GM12878 (cell line): Measurements from ENCODE around the gene HTT-AS. TPM values are rescaled to one million over a fixed set of nuclear protein-coding genes. Genes with fewer than 3 reads are reported as not detected.

Experiments
- BRCA1 ChIP-seq: IDR thresholded peaks from 2 replicates; pipeline ENCODE4 v1.6.1; 2011; ENCODE audit warnings: low read depth, low read length, improper control_type of control experiment
- CBX5 ChIP-seq: sonication (generic); IDR thresholded peaks from 2 replicates; pipeline ENCODE4 v1.6.1; 2016; ENCODE audit warnings: low read depth, moderate library complexity, mild to moderate bottlenecking, inconsistent platforms
- DPF2 ChIP-seq: fragments of 450-650 bp; IDR thresholded peaks from 2 replicates; pipeline ENCODE4 v1.6.1; 2017; ENCODE audit warnings: mild to moderate bottlenecking
- EED ChIP-seq: sonication (generic); IDR thresholded peaks from 2 replicates; pipeline ENCODE4 v1.6.1; 2016; ENCODE audit warnings: antibody characterized with exemption, low read depth
- HCFC1 ChIP-seq: fragments of 150-350 bp; IDR thresholded peaks from 2 replicates; pipeline ENCODE4 v1.6.1; 2014; ENCODE audit warnings: low read length
- NR2C2 ChIP-seq: IDR thresholded peaks from 2 replicates; pipeline ENCODE4 v1.6.1; 2011; ENCODE audit warnings: borderline replicate concordance, low read depth; ENCODE audit not compliant: control insufficient read depth, insufficient read length
- POU2F2 ChIP-seq: IDR thresholded peaks from 3 replicates; pipeline ENCODE4 v1.6.1; 2011; ENCODE audit warnings: low read depth, mild to moderate bottlenecking, low read length, borderline replicate concordance
- SUPT20H ChIP-seq: IDR thresholded peaks from 2 replicates; pipeline ENCODE4 v1.6.1; 2011; ENCODE audit warnings: low read depth, mild to moderate bottlenecking, low read length, moderate library complexity, borderline replicate concordance; ENCODE audit not compliant: control insufficient read depth
- SUZ12 ChIP-seq: fragments of 200-600 bp; sonication (generic); IDR thresholded peaks from one replicate; pipeline ENCODE4 v1.6.1; 2018; ENCODE audit warnings: antibody characterized with exemption, mild to moderate bottlenecking; ENCODE audit not compliant: unreplicated experiment
- TAF1 ChIP-seq: IDR thresholded peaks from 2 replicates; pipeline ENCODE4 v1.6.1; 2011; ENCODE audit warnings: mild to moderate bottlenecking, low read depth, low read length, borderline replicate concordance
- TARDBP ChIP-seq: IDR thresholded peaks from 2 replicates; pipeline ENCODE4 v1.6.1; 2016; ENCODE audit warnings: borderline replicate concordance
- TCF12 ChIP-seq: IDR thresholded peaks from 2 replicates; pipeline ENCODE4 v1.6.1; 2011; ENCODE audit warnings: low read depth, mild to moderate bottlenecking, low read length
- TCF7 ChIP-seq: IDR thresholded peaks from 2 replicates; pipeline ENCODE4 v1.6.1; 2014; ENCODE audit warnings: antibody characterized with exemption, borderline replicate concordance
- ZBTB40 ChIP-seq: fragments of 450-650 bp; IDR thresholded peaks from 2 replicates; pipeline ENCODE4 v1.6.1; 2016; ENCODE audit warnings: mild to moderate bottlenecking, moderate library complexity, borderline replicate concordance
- polyA plus RNA-seq, 11 experiments: library from polyadenylated mRNA; depleted of rRNA in 4 of 11; unstranded in 6 of 11; stranded (reverse) in 5 of 11; fragments of >200 nt; fragmentation: Nextera tagmentation in 4 of 11; fragmentation: Illumina TruSeq in 1 of 11; extraction: Ambion mirVana in 4 of 11; extraction: Trizol in 1 of 11; gene quantifications; 1 replicate in 1 of 11; 2 replicates in 10 of 11; pipeline versions ENCODE4 v1.2.1 to v1.2.3, GENCODE V29; 2011 to 2016; ENCODE audit warnings: inconsistent platforms in 2 of 11, missing spikeins in 2 of 11, low read depth in 1 of 11
- total RNA-seq, 4 experiments: library from RNA; depleted of rRNA in 3 of 4; stranded (reverse); fragments of >200 nt in 3 of 4; fragmentation: Illumina TruSeq in 1 of 4; extraction: Trizol in 1 of 4; gene quantifications; 2 replicates each; pipeline versions ENCODE4 v1.2.1 to v1.2.3, GENCODE V29; 2013 to 2021

Gene HTT-AS
- total and polyA plus RNA-seq, 10 of the 15 experiments (the other 5 are each of a cell fraction or from before 2014, with no cell fraction given) = not detected

- no peak for TF ChIP-seq CBX5
- TF ChIP-seq SUPT20H = no peak
- TF ChIP-seq SUZ12 = no peak
- peak; percentile 54; the same call in 1 of the 2 replicates for TF ChIP-seq ZBTB40
- TF ChIP-seq DPF2 = 0 out of 2 replicates have a peak, but pooled peaks have one; percentile 22
- 0 out of 3 replicates have a peak, but pooled peaks have one; percentile 14 for TF ChIP-seq POU2F2
- peak; percentile 62 for TF ChIP-seq TCF12
- TF ChIP-seq NR2C2 = no peak
- no peak for TF ChIP-seq TARDBP
- peak; percentile 18; the same call in 1 of the 2 replicates for TF ChIP-seq HCFC1
- no peak for TF ChIP-seq BRCA1
- TF ChIP-seq EED = peak; percentile 17; the same call in 1 of the 2 replicates
- no peak for TF ChIP-seq TCF7
- TF ChIP-seq TAF1 = 0 out of 2 replicates have a peak, but pooled peaks have one; percentile 36
These were observed 32.9 kb downstream of the HTT-AS start (continued) for GRCh38 chr4:3041192-3042142.
